ENCODE data around the gene TCHH.

GRCh38 chr1:152143150-152143887, 28.1 kb upstream of the TCHH start:
- TF ChIP-seq CTCF (IDR thresholded peaks at IDR 0.05), result no peak
- TF ChIP-seq POLR2A (IDR thresholded peaks at IDR 0.05), result no peak
